Heart right ventricle (tissue), 16 donors: ENCODE measurements around the gene SLC22A23. TPM values are rescaled to one million over a fixed set of nuclear protein-coding genes. Genes with fewer than 3 reads are reported as not detected.

Experiments
- ATAC-seq, 8 donors: fragments of 200-7000 bp; cut with Tn5 transposase; one replicate each; pipeline ENCODE4 v1.9.1; 2020; ENCODE audit warnings: mild to moderate bottlenecking in 8 of 8, moderate library complexity in 8 of 8, moderate number of reproducible peaks in 1 of 8
- DNase-seq, 2 donors: peaks; one replicate each; pipeline ENCODE4 v3.0.0-alpha.2; 2020
- H3K27ac ChIP-seq, 10 donors: fragments of 200-600 bp; sonication (generic) in 2 of 10; one replicate each; pipeline versions ENCODE4 v1.5.0 to v1.8.0; 2020 to 2022; ENCODE audit warnings: mild to moderate bottlenecking in 3 of 10
- H3K27me3 ChIP-seq, 7 donors: fragments of 200-600 bp; one replicate each; pipeline ENCODE4 v1.8.0; 2021 to 2022; ENCODE audit warnings: mild to moderate bottlenecking in 2 of 7
- H3K36me3 ChIP-seq, 9 donors: fragments of 200-600 bp; sonication (generic) in 1 of 9; one replicate each; pipeline versions ENCODE4 v1.5.0 to v1.8.0; 2020 to 2022; ENCODE audit warnings: mild to moderate bottlenecking in 2 of 9
- H3K4me1 ChIP-seq, 9 donors: fragments of 200-600 bp; sonication (generic) in 1 of 9; one replicate each; pipeline versions ENCODE4 v1.5.0 to v1.8.0; 2020 to 2022; ENCODE audit warnings: mild to moderate bottlenecking in 4 of 9
- H3K4me3 ChIP-seq, 10 donors: fragments of 200-600 bp; sonication (generic) in 2 of 10; one replicate each; pipeline versions ENCODE4 v1.5.0 to v1.8.0; 2020 to 2022; ENCODE audit warnings: mild to moderate bottlenecking in 7 of 10, moderate library complexity in 2 of 10
- H3K9me3 ChIP-seq, 11 donors: fragments of 200-600 bp in 10 of 11; sonication (generic) in 2 of 11; one replicate each; pipeline versions ENCODE4 v1.5.0 to v1.8.0; 2013 to 2022; ENCODE audit warnings: mild to moderate bottlenecking in 2 of 11, control low read depth in 1 of 11, moderate library complexity in 1 of 11
- CTCF ChIP-seq, 9 donors: fragments of 200-600 bp; sonication (generic) in 2 of 9; IDR thresholded peaks; one replicate each; pipeline versions ENCODE4 v1.5.0 to v1.8.0; 2021 to 2022; ENCODE audit warnings: antibody characterized with exemption in 9 of 9, mild to moderate bottlenecking in 5 of 9, moderate library complexity in 1 of 9
- WGBS, 2 donors: extraction: QIAGEN DNeasy Blood & Tissue Kit; methylation state at CpG; one replicate each; pipeline ENCODE4 v1.1.7; 2013; ENCODE audit warnings: inconsistent platforms in 1 of 2; 5-methylcytosine and 5-hydroxymethylcytosine counted together
- intact Hi-C, 10 donors: fragments of 100-400 bp; cut with DNase I; formaldehyde crosslinking; loops; one replicate each; pipeline versions ENCODE4 v1.11.1 to v1.14.2; 2022
- polyA plus RNA-seq, 2 donors: library from polyadenylated mRNA; stranded (reverse); fragments of 200-250 nt; gene quantifications; one replicate each; pipeline ENCODE4 v1.2.3, GENCODE V29; 2013
- total RNA-seq, 10 donors: library from RNA; stranded (reverse); fragmentation: NEBNext Ultra II Directional in 3 of 10; extraction: Animal tissue kit (Norgen Biotek cat#: 25700) in 3 of 10; gene quantifications; one replicate each; pipeline versions ENCODE4 v1.2.1 to v1.2.4, GENCODE V29; 2021 to 2023
- donor health status: Arrhythmogenic right ventricular cardiomyopathy.
- donor health status: ischemic (EF 13 %, LVEDD 7.1; RV severe dilation, severe dysfunction).
- donor health status: healthy with polysubstance abuse.
- donor health status: DM: no; HTN: yes; CAD: no.
- donor health status: DM: no; HTN: no; CAD: no.
- donor health status: ischemic (EF 25% LVEDD 6.9; RV normal size, moderate dysfunction).
- donor health status: ischemic (EF 25% LVEDD 5.7; RV mildly dilated, moderate dysfunction).
- donor health status: healthy.
- donor health status: DM: yes; HTN: yes; CAD: no.
- donor health status: Ischemic cardiomyopathy.
- donor health status: ischemic (EF 35%, LVEDD 5.7; RV mildly dilated, moderate dysfunction).
- donor health status: nonischemic (EF 11% LVEDD 7.7; RV severe dilation, severe dysfunction).
- donor health status: DM: yes; HTN: yes; CAD: no.
- donor health status: PGD.
- donor health status: ischemic (EF 29% LVEDD 5.4; RV normal size, mild dysfunction).
- donor health status: nonischemic (EF 23%, LVEDD 6.1; RV moderate dilation, normal function).

The SLC22A23 gene
- total and polyA plus RNA-seq, 12 donors, result 1.9 to 7.8 (median 5.1) TPM

GRCh38 chr6:3318226-3318625 is 138.6 kb downstream of the SLC22A23 start:
- ATAC-seq, result no peak
- intact Hi-C loops, result no loop called here
- peaks cover 0 to 5% (median 0%) of the 10 kb centered on the region in 9 donors for H3K4me1 ChIP-seq
- H3K4me3 ChIP-seq, result no peak overlapping the region
- no peaks in the 10 kb centered on the region for H3K36me3 ChIP-seq
- DNase-seq, result no peak
- H3K9me3 ChIP-seq, result no peaks in the 10 kb centered on the region
- 92 to 94% methylated on average over 10 of the region's 10 CpGs for WGBS, 2 donors
- no peak for TF ChIP-seq CTCF (IDR thresholded peaks at IDR 0.05)
- H3K27ac ChIP-seq, result no peak overlapping the region
- H3K27me3 ChIP-seq, result no peaks in the 10 kb centered on the region

- peaks cover 0 to 5% (median 0%) of the 10 kb centered on the region in 9 donors for H3K4me1 ChIP-seq
- H3K36me3 ChIP-seq, result no peaks in the 10 kb centered on the region
- no peak for DNase-seq
- no peak for TF ChIP-seq CTCF (IDR thresholded peaks at IDR 0.05)
- no peaks in the 10 kb centered on the region for H3K27me3 ChIP-seq
- H3K9me3 ChIP-seq, result no peaks in the 10 kb centered on the region
- 86 to 92% methylated on average over 11 of the region's 11 CpGs for WGBS, 2 donors
- no peak for ATAC-seq
- intact Hi-C loops, result no loop called here
- H3K4me3 ChIP-seq, result no peak overlapping the region
- no peak overlapping the region for H3K27ac ChIP-seq
Measured at GRCh38 chr6:3317741-3318211, 139.1 kb downstream of the SLC22A23 start.

GRCh38 chr6:3316818-3317217 is 140.0 kb downstream of the SLC22A23 start:
- H3K4me3 ChIP-seq, result no peak overlapping the region
- H3K27me3 ChIP-seq, result no peaks in the 10 kb centered on the region
- H3K36me3 ChIP-seq, result no peaks in the 10 kb centered on the region
- WGBS, 2 donors, result 70 to 77% methylated on average over 8 of the region's 8 CpGs
- no peak for TF ChIP-seq CTCF (IDR thresholded peaks at IDR 0.05)
- DNase-seq, result no peak
- H3K9me3 ChIP-seq, result no peaks in the 10 kb centered on the region
- H3K27ac ChIP-seq, result no peak overlapping the region
- intact Hi-C loops, result no loop called here
- peaks cover 0 to 5% (median 0%) of the 10 kb centered on the region in 9 donors for H3K4me1 ChIP-seq
- ATAC-seq, result no peak

- WGBS, 2 donors, result 91 to 94% methylated on average over 9 of the region's 9 CpGs
- Histone ChIP-seq H3K9me3 (no peaks in the 10 kb centered on the region), H3K4me1 (peaks cover 0 to 5% (median 0%) of the 10 kb centered on the region in 9 donors), H3K36me3 (no peaks in the 10 kb centered on the region), H3K27me3 (no peaks in the 10 kb centered on the region), H3K27ac (no peak overlapping the region), H3K4me3 (no peak overlapping the region)
- no peak for TF ChIP-seq CTCF (IDR thresholded peaks at IDR 0.05)
- DNase-seq (no peak), ATAC-seq (no peak)
- intact Hi-C loops, result no loop called here
Measured at GRCh38 chr6:3316331-3316730, 140.5 kb downstream of the SLC22A23 start.
